Mesenchymal stem cell (in vitro differentiated cells and primary cell): ENCODE data around the gene TSPAN11.

Experiments used
- DNase-seq: peaks from one replicate; pipeline ENCODE4 v3.0.0-alpha.2; 2013
- H2AFZ ChIP-seq: one replicate; pipeline ENCODE4 v1.6.1; 2013; ENCODE audit warnings: low read depth, mild to moderate bottlenecking, control low read depth, inconsistent platforms, low read length, moderate library complexity
- H2AK5ac ChIP-seq: 2 replicates; pipeline ENCODE4 v1.6.1; 2013; ENCODE audit warnings: low read length, moderate library complexity, mild to moderate bottlenecking, inconsistent platforms; ENCODE audit not compliant: severe bottlenecking
- H2BK120ac ChIP-seq: one replicate; pipeline ENCODE4 v1.6.1; 2013; ENCODE audit warnings: low read depth, mild to moderate bottlenecking, inconsistent platforms, low read length, moderate library complexity
- H2BK12ac ChIP-seq, 2 experiments: one replicate each; pipeline ENCODE4 v1.6.1; 2013; ENCODE audit warnings: inconsistent platforms in 2 of 2, low read length in 2 of 2, mild to moderate bottlenecking in 2 of 2, moderate library complexity in 2 of 2, control low read depth in 1 of 2
- H2BK15ac ChIP-seq: one replicate; pipeline ENCODE4 v1.6.1; 2013; ENCODE audit warnings: mild to moderate bottlenecking, low read depth, inconsistent platforms; ENCODE audit not compliant: poor library complexity, severe bottlenecking
- H2BK5ac ChIP-seq: 2 replicates; pipeline ENCODE4 v1.6.1; 2013; ENCODE audit warnings: low read depth, mild to moderate bottlenecking, low read length, control low read depth, inconsistent platforms; ENCODE audit not compliant: poor library complexity, severe bottlenecking
- H3K14ac ChIP-seq, 2 experiments: one replicate each; pipeline ENCODE4 v1.6.1; 2013; ENCODE audit warnings: inconsistent platforms in 2 of 2, low read length in 2 of 2, control low read depth in 1 of 2, mild to moderate bottlenecking in 1 of 2, moderate library complexity in 1 of 2
- H3K18ac ChIP-seq, 2 experiments: one replicate each; pipeline ENCODE4 v1.6.1; 2013; ENCODE audit warnings: inconsistent platforms in 2 of 2, low read length in 2 of 2, control low read depth in 1 of 2, low read depth in 1 of 2, mild to moderate bottlenecking in 1 of 2
- H3K23ac ChIP-seq, 2 experiments: one replicate each; pipeline ENCODE4 v1.6.1; 2013; ENCODE audit warnings: inconsistent platforms in 2 of 2, low read length in 2 of 2, mild to moderate bottlenecking in 2 of 2, moderate library complexity in 2 of 2, control low read depth in 1 of 2
- H3K27ac ChIP-seq: 2 replicates; pipeline ENCODE4 v1.5.1; 2013; ENCODE audit warnings: mild to moderate bottlenecking, moderate library complexity, low read length, control low read depth, inconsistent platforms; ENCODE audit not compliant: poor library complexity, severe bottlenecking
- H3K27me3 ChIP-seq, 2 experiments: 2 replicates each; pipeline versions ENCODE4 v1.6.1 to v1.7.0; 2013; ENCODE audit warnings: low read length in 2 of 2, mild to moderate bottlenecking in 2 of 2, moderate library complexity in 2 of 2, control low read depth in 1 of 2, inconsistent platforms in 1 of 2; ENCODE audit not compliant: control insufficient read depth in 1 of 2, insufficient read depth in 1 of 2
- H3K36me3 ChIP-seq, 2 experiments: 2 replicates each; pipeline versions ENCODE4 v1.6.1 to v1.7.0; 2013; ENCODE audit warnings: low read length in 2 of 2, control low read depth in 1 of 2, inconsistent platforms in 1 of 2, low read depth in 1 of 2, mild to moderate bottlenecking in 1 of 2; ENCODE audit not compliant: insufficient read depth in 2 of 2, control insufficient read depth in 1 of 2
- H3K4ac ChIP-seq, 2 experiments: one replicate each; pipeline ENCODE4 v1.6.1; 2013; ENCODE audit warnings: inconsistent platforms in 2 of 2, low read length in 2 of 2, mild to moderate bottlenecking in 2 of 2, moderate library complexity in 2 of 2, control low read depth in 1 of 2, low read depth in 1 of 2
- H3K4me1 ChIP-seq: 2 replicates; pipeline ENCODE4 v1.6.1; 2013; ENCODE audit warnings: low read depth, low read length, control low read depth; ENCODE audit not compliant: control insufficient read depth, insufficient read depth
- H3K4me2 ChIP-seq: 2 replicates; pipeline ENCODE4 v1.6.1; 2013; ENCODE audit warnings: low read length, mild to moderate bottlenecking, inconsistent platforms; ENCODE audit not compliant: poor library complexity, severe bottlenecking
- H3K4me3 ChIP-seq, 2 experiments: 2 replicates each; pipeline versions ENCODE4 v1.5.1 to v1.7.0; 2013; ENCODE audit warnings: low read length in 2 of 2, mild to moderate bottlenecking in 2 of 2, control low read depth in 1 of 2, low read depth in 1 of 2; ENCODE audit not compliant: insufficient read depth in 1 of 2
- H3K79me1 ChIP-seq: replicated peaks from 2 replicates; pipeline ENCODE4 v1.6.1; 2013; ENCODE audit warnings: mild to moderate bottlenecking, control low read depth, low read length, inconsistent platforms; ENCODE audit not compliant: poor library complexity, severe bottlenecking
- H3K9ac ChIP-seq: 2 replicates; pipeline ENCODE4 v1.7.0; 2013; ENCODE audit warnings: mild to moderate bottlenecking, low read length, moderate library complexity
- H3K9me3 ChIP-seq: 2 replicates; pipeline ENCODE4 v1.7.0; 2013; ENCODE audit warnings: mild to moderate bottlenecking, low read length; ENCODE audit not compliant: control insufficient read depth
- H4K8ac ChIP-seq: one replicate; pipeline ENCODE4 v1.6.1; 2013; ENCODE audit warnings: inconsistent platforms, mild to moderate bottlenecking, low read length, moderate library complexity
- H4K91ac ChIP-seq: one replicate; pipeline ENCODE4 v1.6.1; 2013; ENCODE audit warnings: mild to moderate bottlenecking, low read length, inconsistent platforms
- WGBS: methylation state at CpG from one replicate; pipeline ENCODE4 v1.1.7; 2013; ENCODE audit warnings: mixed read lengths; 5-methylcytosine and 5-hydroxymethylcytosine counted together

TSPAN11 gene

DNA sequence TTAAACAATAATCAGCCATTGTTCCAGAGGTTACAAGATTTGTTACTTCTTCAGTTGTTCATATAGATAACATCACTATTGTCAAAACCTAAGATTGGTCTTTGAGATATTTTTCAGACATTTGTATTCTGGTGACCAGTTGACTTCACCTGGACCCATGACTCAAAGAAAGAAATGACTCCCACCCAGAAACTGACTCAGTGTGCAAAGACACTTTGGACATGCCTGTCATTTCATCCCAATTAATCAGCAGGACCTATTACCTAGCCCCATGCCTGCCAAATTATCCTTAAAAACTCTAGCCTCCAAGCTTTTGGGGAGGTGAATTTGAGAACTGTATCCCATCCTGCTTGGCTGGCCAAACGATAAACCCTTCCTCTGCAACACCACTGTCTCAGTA, 27.7 kb upstream of the TSPAN11 start:
- WGBS, result 85% methylated on average over 1 of the region's 1 CpG
- H3K23ac ChIP-seq, result no peak overlapping the region
- H3K4me3 ChIP-seq, result no peak overlapping the region

DNA sequence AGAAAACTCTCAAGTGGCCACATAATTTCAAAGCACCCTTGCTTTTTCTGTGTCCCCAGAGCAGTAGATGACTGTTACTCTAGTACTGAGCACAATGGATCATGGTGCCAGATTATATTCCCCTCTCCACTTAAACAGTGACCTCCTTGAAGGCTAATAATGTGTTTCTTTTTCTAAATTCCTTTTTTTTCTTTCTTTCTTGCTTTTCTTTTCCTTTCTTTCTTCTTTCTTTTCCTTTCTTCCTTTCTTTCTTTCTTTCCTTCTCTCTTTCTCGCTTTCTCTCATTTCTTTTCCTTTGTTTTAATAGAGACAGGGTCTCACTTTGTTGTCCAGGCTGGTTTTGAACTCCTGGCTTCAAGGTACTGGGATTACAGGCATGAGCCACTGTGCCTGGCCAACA, 26.2 kb upstream of the TSPAN11 start:
- Histone ChIP-seq H2BK15ac (no peak overlapping the region), H3K27ac (no peak overlapping the region), H2AFZ (no peak overlapping the region), H3K18ac (no peak overlapping the region), H3K9me3 (no peaks in the 10 kb centered on the region), H3K9ac (no peak overlapping the region), H3K4me1 (no peaks in the 10 kb centered on the region), H4K8ac (no peak overlapping the region), H3K27me3 (peaks cover 0 to 13% of the 10 kb centered on the region in 2 experiments), H3K23ac (no peak overlapping the region), H2BK12ac (no peak overlapping the region), H3K36me3 (no peaks in the 10 kb centered on the region), H2BK120ac (no peak overlapping the region), H3K79me1 (no peaks in the 10 kb centered on the region), H3K4ac (no peak overlapping the region), H3K14ac (no peak overlapping the region), H2BK5ac (no peak overlapping the region), H2AK5ac (no peak overlapping the region), H3K4me2 (no peak overlapping the region), H4K91ac (no peak overlapping the region), H3K4me3 (no peak overlapping the region)
- DNase-seq, result no peak
- WGBS, result 90% methylated on average over 1 of the region's 1 CpG

More for the DNA sequence above, 27.7 kb upstream of the TSPAN11 start:
- DNase-seq, result no peak
- no peak overlapping the region for H3K27ac ChIP-seq
- no peak overlapping the region for H4K91ac ChIP-seq
- no peak overlapping the region for H2BK12ac ChIP-seq
- no peaks in the 10 kb centered on the region for H3K4me1 ChIP-seq
- H3K9ac ChIP-seq, result no peak overlapping the region
- no peak overlapping the region for H3K14ac ChIP-seq
- no peak overlapping the region for H4K8ac ChIP-seq
- no peak overlapping the region for H3K4me2 ChIP-seq
- no peaks in the 10 kb centered on the region for H3K79me1 ChIP-seq
- H3K9me3 ChIP-seq, result no peaks in the 10 kb centered on the region
- H3K4ac ChIP-seq, result no peak overlapping the region
- no peak overlapping the region for H2AK5ac ChIP-seq
- no peak overlapping the region for H3K18ac ChIP-seq
- no peak overlapping the region for H2BK15ac ChIP-seq
- no peak overlapping the region for H2BK120ac ChIP-seq
- H3K36me3 ChIP-seq, result no peaks in the 10 kb centered on the region
- H2AFZ ChIP-seq, result no peak overlapping the region
- H2BK5ac ChIP-seq, result no peak overlapping the region
- H3K27me3 ChIP-seq, result peaks cover 0 to 13% of the 10 kb centered on the region in 2 experiments

DNA sequence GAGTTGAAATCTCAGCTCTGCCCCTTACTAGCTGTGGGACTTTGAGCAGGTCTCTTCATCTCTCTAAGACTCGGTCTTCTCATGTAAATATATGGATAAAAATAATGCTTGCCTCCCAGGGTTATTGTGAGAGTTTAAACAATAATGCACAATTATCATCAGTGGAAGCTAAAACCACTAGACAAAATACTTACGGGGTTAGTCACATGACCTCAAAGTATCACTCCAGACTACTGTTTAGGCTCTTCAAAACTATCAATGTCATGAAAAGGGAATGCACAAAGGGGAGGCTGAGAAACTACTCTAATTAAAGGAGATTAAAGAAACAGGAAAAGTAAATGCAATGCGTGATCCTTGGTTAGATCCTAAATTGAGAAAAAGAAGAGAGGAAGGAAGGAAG, 24.5 kb upstream of the TSPAN11 start:
- H2AK5ac ChIP-seq, result no peak overlapping the region
- DNase-seq, result peak; percentile 19
- H3K27me3 ChIP-seq, result peaks cover 0 to 13% of the 10 kb centered on the region in 2 experiments
- no peak overlapping the region for H3K14ac ChIP-seq
- no peak overlapping the region for H2BK15ac ChIP-seq
- no peaks in the 10 kb centered on the region for H3K9me3 ChIP-seq
- H4K8ac ChIP-seq, result no peak overlapping the region
- H3K27ac ChIP-seq, result no peak overlapping the region
- no peaks in the 10 kb centered on the region for H3K79me1 ChIP-seq
- no peak overlapping the region for H2BK5ac ChIP-seq
- H3K9ac ChIP-seq, result no peak overlapping the region
- H3K4ac ChIP-seq, result no peak overlapping the region
- H3K18ac ChIP-seq, result no peak overlapping the region
- no peak overlapping the region for H2BK120ac ChIP-seq
- H4K91ac ChIP-seq, result no peak overlapping the region
- H2BK12ac ChIP-seq, result no peak overlapping the region
- no peak overlapping the region for H3K4me2 ChIP-seq
- H3K36me3 ChIP-seq, result no peaks in the 10 kb centered on the region
- H2AFZ ChIP-seq, result no peak overlapping the region
- no peak overlapping the region for H3K23ac ChIP-seq
- no peaks in the 10 kb centered on the region for H3K4me1 ChIP-seq
- H3K4me3 ChIP-seq, result no peak overlapping the region
- WGBS, result 87% methylated on average over 1 of the region's 3 CpGs

DNA sequence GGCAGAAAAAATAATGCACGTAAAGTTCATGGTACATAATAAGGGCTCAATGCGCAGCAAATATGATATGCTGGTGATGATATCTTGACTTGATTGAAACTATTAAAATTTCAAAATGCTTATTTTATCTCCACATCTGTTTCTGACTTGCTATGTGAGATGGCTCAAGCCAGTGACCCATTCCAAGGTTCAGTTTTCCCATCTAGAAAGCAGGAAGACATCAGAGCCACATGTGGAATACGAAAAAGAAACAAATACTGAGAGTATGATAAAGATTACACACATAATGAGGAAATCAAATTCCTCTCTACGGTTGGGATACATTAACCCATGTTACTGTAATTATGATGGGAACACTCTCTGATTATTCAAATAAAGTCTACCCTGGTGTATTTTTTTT, 24.0 kb upstream of the TSPAN11 start:
- Histone ChIP-seq H3K23ac (no peak overlapping the region), H4K91ac (no peak overlapping the region), H3K9me3 (no peaks in the 10 kb centered on the region), H4K8ac (no peak overlapping the region), H3K4me2 (no peak overlapping the region), H2BK120ac (no peak overlapping the region), H2AFZ (no peak overlapping the region), H3K27ac (no peak overlapping the region), H3K27me3 (peaks cover 0 to 10% of the 10 kb centered on the region in 2 experiments), H3K18ac (no peak overlapping the region), H3K4me1 (no peaks in the 10 kb centered on the region), H3K79me1 (no peaks in the 10 kb centered on the region), H2AK5ac (no peak overlapping the region), H2BK15ac (no peak overlapping the region), H3K4me3 (no peak overlapping the region), H2BK5ac (no peak overlapping the region), H3K9ac (no peak overlapping the region), H3K14ac (no peak overlapping the region), H3K36me3 (no peaks in the 10 kb centered on the region), H3K4ac (no peak overlapping the region), H2BK12ac (no peak overlapping the region)
- DNase-seq, result no peak
- 100% methylated on average over 1 of the region's 4 CpGs for whole genome bisulfite sequencing
